ENCODE data around the gene MAN2B2. TPM values are rescaled to one million over a fixed set of nuclear protein-coding genes. Genes with fewer than 3 reads are reported as not detected.

MAN2B2 gene
- total and polyA plus RNA-seq, 7 donors = 1.8 to 6.6 (median 3.2) TPM

- WGBS, 3 donors = 98 to 99% (median 98%) methylated on average over 8 of the region's 8 CpGs
- Histone ChIP-seq H3K9me3 (no peaks in the 10 kb centered on the region), H3K4me3 (no peak overlapping the region), H3K27ac (no peak overlapping the region), H3K36me3 (ENCODE audit: insufficient read depth in 1 of 2, low read depth in 1 of 2) (peaks cover 0 to 2% of the 10 kb centered on the region in 2 donors), H3K27me3 (ENCODE audit: insufficient read depth in 3 of 3, low read length in 2 of 3) (no peaks in the 10 kb centered on the region), H3K4me1 (no peaks in the 10 kb centered on the region)
- intact Hi-C loops (cut with DNase I) = no loop called here
- DNase-seq = no peak
- no peak for TF ChIP-seq CTCF (IDR thresholded peaks at IDR 0.05)
- no peak for ATAC-seq
Measured at GRCh38 chr4:6605114-6605513, 30.1 kb downstream of the MAN2B2 start.

- peaks cover 0 to 7% of the 10 kb centered on the region in 2 donors for H3K36me3 ChIP-seq (ENCODE audit: insufficient read depth in 1 of 2, low read depth in 1 of 2)
- intact Hi-C loops (cut with DNase I) = no loop called here
Measured at GRCh38 chr4:6605605-6606004, 30.6 kb downstream of the MAN2B2 start.

GRCh38 chr4:6606465-6607235 lies 31.7 kb downstream of the MAN2B2 start:
- DNase-seq = no peak
- ATAC-seq = no peak
- intact Hi-C loops (cut with DNase I) = no loop called here
- H3K27me3 ChIP-seq (ENCODE audit: insufficient read depth in 3 of 3, low read length in 2 of 3) = no peaks in the 10 kb centered on the region
- H3K36me3 ChIP-seq (ENCODE audit: insufficient read depth in 1 of 2, low read depth in 1 of 2) = peaks cover 0 to 17% of the 10 kb centered on the region in 2 donors
- TF ChIP-seq CTCF (IDR thresholded peaks at IDR 0.05) = no peak
- H3K27ac ChIP-seq = no peak overlapping the region
- 89 to 92% (median 89%) methylated on average over 10 of the region's 10 CpGs for WGBS, 3 donors
- no peaks in the 10 kb centered on the region for H3K4me1 ChIP-seq
- no peaks in the 10 kb centered on the region for H3K9me3 ChIP-seq
- H3K4me3 ChIP-seq = no peak overlapping the region

More at GRCh38 chr4:6605605-6606004, 30.6 kb downstream of the MAN2B2 start:
- H3K4me3 ChIP-seq = no peak overlapping the region
- no peaks in the 10 kb centered on the region for H3K4me1 ChIP-seq
- H3K27me3 ChIP-seq (ENCODE audit: insufficient read depth in 3 of 3, low read length in 2 of 3) = no peaks in the 10 kb centered on the region
- TF ChIP-seq CTCF (IDR thresholded peaks at IDR 0.05) = no peak
- ATAC-seq (no peak), DNase-seq (no peak)
- H3K9me3 ChIP-seq = no peaks in the 10 kb centered on the region
- no peak overlapping the region for H3K27ac ChIP-seq
- 93 to 97% (median 96%) methylated on average over 2 of the region's 2 CpGs for WGBS, 3 donors

GRCh38 chr4:6607368-6608055 lies 32.5 kb downstream of the MAN2B2 start:
- H3K4me3 ChIP-seq = no peak overlapping the region
- no peak for ATAC-seq
- WGBS, 3 donors = 92 to 95% (median 94%) methylated on average over 13 of the region's 13 CpGs
- intact Hi-C loops (cut with DNase I) = no loop called here
- peaks cover 0 to 20% of the 10 kb centered on the region in 2 donors for H3K36me3 ChIP-seq (ENCODE audit: insufficient read depth in 1 of 2, low read depth in 1 of 2)
- H3K27me3 ChIP-seq (ENCODE audit: insufficient read depth in 3 of 3, low read length in 2 of 3) = no peaks in the 10 kb centered on the region
- no peak for TF ChIP-seq CTCF (IDR thresholded peaks at IDR 0.05)
- no peak overlapping the region for H3K27ac ChIP-seq
- H3K4me1 ChIP-seq = no peaks in the 10 kb centered on the region
- no peak for DNase-seq
- H3K9me3 ChIP-seq = no peaks in the 10 kb centered on the region

All from psoas muscle (tissue), 8 donors.